Endothelial cell of umbilical vein (primary cell): ENCODE measurements around the gene GTPBP4.

Experiments
- EZH2 ChIP-seq: IDR thresholded peaks from 2 replicates; pipeline ENCODE4 v1.6.1; 2012; ENCODE audit warnings: borderline replicate concordance, low read depth, mild to moderate bottlenecking, moderate library complexity, low read length, inconsistent platforms; ENCODE audit not compliant: severe bottlenecking
- FOS ChIP-seq: IDR thresholded peaks from 2 replicates; pipeline ENCODE4 v1.6.1; 2011; ENCODE audit warnings: mild to moderate bottlenecking, low read length, moderate library complexity, borderline replicate concordance; ENCODE audit not compliant: insufficient read depth
- MAX ChIP-seq: IDR thresholded peaks from 2 replicates; pipeline ENCODE4 v1.6.1; 2011; ENCODE audit not compliant: insufficient read depth, insufficient read length
- MYC ChIP-seq: IDR thresholded peaks from one replicate; pipeline ENCODE4 v1.6.1; 2011; ENCODE audit warnings: mild to moderate bottlenecking, low read depth, low read length
- POLR2A ChIP-seq: IDR thresholded peaks from 2 replicates; pipeline ENCODE4 v1.6.1; 2012; ENCODE audit warnings: low read depth, mild to moderate bottlenecking, control low read depth, low read length
- TF ChIP-seq, protein P1 (sequence below), 2 donors: IDR thresholded peaks; 1 replicate in 1 of 2; 2 replicates in 1 of 2; pipeline ENCODE4 v1.5.1; 2011; ENCODE audit warnings: low read length in 2 of 2, mild to moderate bottlenecking in 2 of 2, moderate library complexity in 2 of 2, control low read depth in 1 of 2, inconsistent platforms in 1 of 2, low read depth in 1 of 2; ENCODE audit not compliant: insufficient read depth in 1 of 2; ENCODE audit errors: extremely low read depth in 1 of 2

- no peak for TF ChIP-seq MYC
- TF ChIP-seq, protein P1, sequence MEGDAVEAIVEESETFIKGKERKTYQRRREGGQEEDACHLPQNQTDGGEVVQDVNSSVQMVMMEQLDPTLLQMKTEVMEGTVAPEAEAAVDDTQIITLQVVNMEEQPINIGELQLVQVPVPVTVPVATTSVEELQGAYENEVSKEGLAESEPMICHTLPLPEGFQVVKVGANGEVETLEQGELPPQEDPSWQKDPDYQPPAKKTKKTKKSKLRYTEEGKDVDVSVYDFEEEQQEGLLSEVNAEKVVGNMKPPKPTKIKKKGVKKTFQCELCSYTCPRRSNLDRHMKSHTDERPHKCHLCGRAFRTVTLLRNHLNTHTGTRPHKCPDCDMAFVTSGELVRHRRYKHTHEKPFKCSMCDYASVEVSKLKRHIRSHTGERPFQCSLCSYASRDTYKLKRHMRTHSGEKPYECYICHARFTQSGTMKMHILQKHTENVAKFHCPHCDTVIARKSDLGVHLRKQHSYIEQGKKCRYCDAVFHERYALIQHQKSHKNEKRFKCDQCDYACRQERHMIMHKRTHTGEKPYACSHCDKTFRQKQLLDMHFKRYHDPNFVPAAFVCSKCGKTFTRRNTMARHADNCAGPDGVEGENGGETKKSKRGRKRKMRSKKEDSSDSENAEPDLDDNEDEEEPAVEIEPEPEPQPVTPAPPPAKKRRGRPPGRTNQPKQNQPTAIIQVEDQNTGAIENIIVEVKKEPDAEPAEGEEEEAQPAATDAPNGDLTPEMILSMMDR (IDR thresholded peaks at IDR 0.05; ENCODE audit: extremely low read depth in 1 of 2, insufficient read depth in 1 of 2, low read depth in 1 of 2, low read length in 2 of 2): no peak
- TF ChIP-seq MAX: no peak
- TF ChIP-seq FOS: no peak
- TF ChIP-seq POLR2A: no peak
- no peak for TF ChIP-seq EZH2
These were observed 9.3 kb upstream of the GTPBP4 start for GRCh38 chr10:978826-979421.
